HepG2 (cell line): Measurements from ENCODE around the gene ATAD2B. TPM values are rescaled to one million over a fixed set of nuclear protein-coding genes. Genes with fewer than 3 reads are reported as not detected.
A peak's percentile ranks its signal among the peaks of the same experiment; 100 is the strongest.

ENCODE experiments used
- KDM1A ChIP-seq: IDR thresholded peaks from 2 replicates; pipeline ENCODE4 v1.6.1; 2016; ENCODE audit warnings: missing compliant biosample characterization
- NR3C1 ChIP-seq: sonication (generic); formaldehyde crosslinking; IDR thresholded peaks from 2 replicates; pipeline ENCODE4 v1.4.0; 2020; ENCODE audit warnings: missing genetic modification reagents
- SOX5 ChIP-seq: IDR thresholded peaks from 2 replicates; pipeline ENCODE4 v1.6.1; 2016; ENCODE audit warnings: borderline replicate concordance
- SOX6 ChIP-seq, 2 experiments: fragments of 450-650 bp in 1 of 2; sonication (generic) in 1 of 2; formaldehyde crosslinking in 1 of 2; IDR thresholded peaks; 2 replicates each; pipeline versions ENCODE4 v1.4.0 to v1.6.1; 2017 to 2020; ENCODE audit warnings: antibody characterized with exemption in 1 of 2, mild to moderate bottlenecking in 1 of 2, missing genetic modification reagents in 1 of 2
- TCF7 ChIP-seq: sonication (generic); IDR thresholded peaks from 2 replicates; pipeline ENCODE4 v1.6.1; 2016; ENCODE audit warnings: antibody characterized with exemption, low read depth
- ZBTB21 ChIP-seq: sonication (generic); formaldehyde crosslinking; IDR thresholded peaks from 2 replicates; pipeline ENCODE4 v1.4.0; 2020; ENCODE audit warnings: missing genetic modification reagents
- ZNF180 ChIP-seq: sonication (generic); formaldehyde crosslinking; IDR thresholded peaks from 2 replicates; pipeline ENCODE4 v1.4.0; 2020; ENCODE audit warnings: low read depth, missing genetic modification reagents, borderline replicate concordance
- ZNF556 ChIP-seq: sonication (generic); formaldehyde crosslinking; IDR thresholded peaks from 2 replicates; pipeline ENCODE4 v1.4.0; 2020; ENCODE audit warnings: mild to moderate bottlenecking, missing genetic modification reagents, borderline replicate concordance
- polyA plus RNA-seq, 8 experiments: library from polyadenylated mRNA; depleted of rRNA in 3 of 8; stranded (reverse) in 7 of 8; unstranded in 1 of 8; fragments of >200 nt; fragmentation: Illumina TruSeq in 4 of 8; extraction: Trizol in 4 of 8; gene quantifications; 2 replicates each; pipeline versions ENCODE4 v1.2.1 to v1.2.3, GENCODE V29; 2011 to 2016; ENCODE audit warnings: low read depth in 4 of 8, missing spikeins in 1 of 8, mixed read lengths in 1 of 8; ENCODE audit not compliant: insufficient read depth in 1 of 8
- total RNA-seq, 5 experiments: library from RNA; depleted of rRNA; stranded (reverse); fragments of >200 nt; fragmentation: Illumina TruSeq; extraction: Trizol; gene quantifications; 2 replicates each; pipeline ENCODE4 v1.2.3, GENCODE V29; 2016; ENCODE audit warnings: low read depth in 1 of 5
- TF ChIP-seq, protein P1 (sequence below): sonication (generic); formaldehyde crosslinking; IDR thresholded peaks from 2 replicates; pipeline ENCODE4 v1.4.0; 2020; ENCODE audit warnings: mild to moderate bottlenecking, missing genetic modification reagents
- TF ChIP-seq, protein P2 (sequence below): IDR thresholded peaks from 2 replicates; pipeline ENCODE4 v1.6.1; 2016; ENCODE audit warnings: low read depth

Gene ATAD2B
- total and polyA plus RNA-seq, 2 of the 13 experiments (the other 11 are each of a cell fraction or from before 2014, with no cell fraction given): 5.3 to 22.2 TPM

DNA sequence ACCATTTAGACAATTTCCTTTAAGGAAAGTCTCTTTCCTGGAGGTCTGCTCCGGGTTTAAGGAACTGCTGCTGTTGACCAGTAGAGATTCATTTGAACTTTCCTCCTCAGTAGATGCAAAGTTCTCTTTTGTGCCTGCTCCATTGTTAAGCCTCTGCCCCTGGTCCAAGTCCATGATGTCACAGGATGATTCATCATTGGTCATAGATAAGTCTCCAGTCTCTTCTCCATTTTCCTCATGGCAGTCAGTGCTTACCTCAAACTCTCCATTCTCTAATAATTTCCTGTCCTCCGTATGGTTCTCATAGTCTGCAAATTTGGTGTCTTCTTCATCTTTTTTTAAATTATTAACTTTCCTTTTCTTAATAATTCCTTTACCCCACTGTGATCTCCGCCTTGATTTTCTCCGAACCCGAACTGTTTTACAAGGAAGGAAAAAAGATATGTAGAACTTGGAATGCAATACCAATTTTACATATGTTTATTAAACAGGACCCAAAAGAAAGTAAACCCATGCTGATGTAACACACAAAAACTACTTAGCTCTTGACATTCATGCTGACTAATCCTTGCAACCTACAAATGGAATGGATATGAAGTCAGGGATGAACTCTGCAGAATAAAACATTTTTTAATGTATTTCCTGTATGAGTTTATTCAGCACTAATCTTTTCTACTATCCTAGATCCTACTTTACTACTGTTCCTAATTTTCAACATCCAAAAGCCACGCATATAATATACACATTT, 169.1 kb downstream of the ATAD2B start (continued):
- TF ChIP-seq, protein P1, sequence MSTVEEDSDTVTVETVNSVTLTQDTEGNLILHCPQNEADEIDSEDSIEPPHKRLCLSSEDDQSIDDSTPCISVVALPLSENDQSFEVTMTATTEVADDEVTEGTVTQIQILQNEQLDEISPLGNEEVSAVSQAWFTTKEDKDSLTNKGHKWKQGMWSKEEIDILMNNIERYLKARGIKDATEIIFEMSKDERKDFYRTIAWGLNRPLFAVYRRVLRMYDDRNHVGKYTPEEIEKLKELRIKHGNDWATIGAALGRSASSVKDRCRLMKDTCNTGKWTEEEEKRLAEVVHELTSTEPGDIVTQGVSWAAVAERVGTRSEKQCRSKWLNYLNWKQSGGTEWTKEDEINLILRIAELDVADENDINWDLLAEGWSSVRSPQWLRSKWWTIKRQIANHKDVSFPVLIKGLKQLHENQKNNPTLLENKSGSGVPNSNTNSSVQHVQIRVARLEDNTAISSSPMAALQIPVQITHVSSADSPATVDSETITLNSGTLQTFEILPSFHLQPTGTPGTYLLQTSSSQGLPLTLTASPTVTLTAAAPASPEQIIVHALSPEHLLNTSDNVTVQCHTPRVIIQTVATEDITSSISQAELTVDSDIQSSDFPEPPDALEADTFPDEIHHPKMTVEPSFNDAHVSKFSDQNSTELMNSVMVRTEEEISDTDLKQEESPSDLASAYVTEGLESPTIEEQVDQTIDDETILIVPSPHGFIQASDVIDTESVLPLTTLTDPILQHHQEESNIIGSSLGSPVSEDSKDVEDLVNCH (CRISPR knock-in tag): no peak
- TF ChIP-seq, protein P2, sequence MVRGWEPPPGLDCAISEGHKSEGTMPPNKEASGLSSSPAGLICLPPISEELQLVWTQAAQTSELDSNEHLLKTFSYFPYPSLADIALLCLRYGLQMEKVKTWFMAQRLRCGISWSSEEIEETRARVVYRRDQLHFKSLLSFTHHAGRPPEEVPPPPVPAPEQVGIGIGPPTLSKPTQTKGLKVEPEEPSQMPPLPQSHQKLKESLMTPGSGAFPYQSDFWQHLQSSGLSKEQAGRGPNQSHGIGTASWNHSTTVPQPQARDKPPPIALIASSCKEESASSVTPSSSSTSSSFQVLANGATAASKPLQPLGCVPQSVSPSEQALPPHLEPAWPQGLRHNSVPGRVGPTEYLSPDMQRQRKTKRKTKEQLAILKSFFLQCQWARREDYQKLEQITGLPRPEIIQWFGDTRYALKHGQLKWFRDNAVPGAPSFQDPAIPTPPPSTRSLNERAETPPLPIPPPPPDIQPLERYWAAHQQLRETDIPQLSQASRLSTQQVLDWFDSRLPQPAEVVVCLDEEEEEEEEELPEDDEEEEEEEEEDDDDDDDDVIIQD: peak; percentile 77; the same call in 1 of the 2 replicates
- TF ChIP-seq TCF7 (no peak), KDM1A (CRISPR knock-in tag) (no peak), SOX5 (CRISPR knock-in tag) (peak; percentile 27; the same call in 1 of the 2 replicates), ZBTB21 (CRISPR knock-in tag) (peak; percentile 89), ZNF556 (CRISPR knock-in tag) (no peak), NR3C1 (CRISPR knock-in tag) (no peak), SOX6 (IDR thresholded peaks at IDR 0.05) (no peak), SOX6 (CRISPR knock-in tag; IDR thresholded peaks at IDR 0.05) (peak; percentile 26; the same call in 1 of the 2 replicates), ZNF180 (CRISPR knock-in tag) (no peak)
